IPS DF 6.9 (cell line): ENCODE results near the gene FGF22.

Experiments used
- DNase-seq: peaks from one replicate; pipeline ENCODE4 v3.0.0-alpha.2; 2013; ENCODE audit warnings: low read depth, low spot score
- H3K27ac ChIP-seq: one replicate; pipeline ENCODE4 v1.5.1; 2013; ENCODE audit warnings: low read length, control low read depth
- H3K27me3 ChIP-seq: 2 replicates; pipeline ENCODE4 v1.6.1; 2013; ENCODE audit warnings: mild to moderate bottlenecking, low read length; ENCODE audit not compliant: control insufficient read depth, insufficient read depth
- H3K36me3 ChIP-seq: 2 replicates; pipeline ENCODE4 v1.6.1; 2013; ENCODE audit warnings: low read length; ENCODE audit not compliant: control insufficient read depth, insufficient read depth
- H3K4me1 ChIP-seq: 2 replicates; pipeline ENCODE4 v1.6.1; 2013; ENCODE audit warnings: low read length; ENCODE audit not compliant: control insufficient read depth, insufficient read depth
- H3K4me3 ChIP-seq: 2 replicates; pipeline ENCODE4 v1.5.1; 2013; ENCODE audit warnings: mild to moderate bottlenecking, low read length
- H3K9me3 ChIP-seq: 2 replicates; pipeline ENCODE4 v1.6.1; 2013; ENCODE audit warnings: low read length, inconsistent platforms; ENCODE audit not compliant: control insufficient read depth, insufficient read depth
- WGBS: extraction: QIAGEN DNeasy Blood & Tissue Kit; methylation state at CpG from one replicate; pipeline ENCODE4 v1.1.7; 2013; ENCODE audit warnings: mixed read lengths, missing lambda C conversion rate; ENCODE audit not compliant: insufficient read length, insufficient coverage; 5-methylcytosine and 5-hydroxymethylcytosine counted together

Gene FGF22

GRCh38 chr19:644363-644762 is 4.7 kb downstream of the FGF22 start:
- no peaks in the 10 kb centered on the region for H3K9me3 ChIP-seq
- no CpG with 5 or more reads among the region's 28 CpGs for WGBS
- no peaks in the 10 kb centered on the region for H3K4me1 ChIP-seq
- no peak overlapping the region for H3K27ac ChIP-seq
- peaks cover 25% of the 10 kb centered on the region for H3K36me3 ChIP-seq
- H3K27me3 ChIP-seq, result no peaks in the 10 kb centered on the region
- DNase-seq, result no peak
- H3K4me3 ChIP-seq, result no peak overlapping the region

DNA sequence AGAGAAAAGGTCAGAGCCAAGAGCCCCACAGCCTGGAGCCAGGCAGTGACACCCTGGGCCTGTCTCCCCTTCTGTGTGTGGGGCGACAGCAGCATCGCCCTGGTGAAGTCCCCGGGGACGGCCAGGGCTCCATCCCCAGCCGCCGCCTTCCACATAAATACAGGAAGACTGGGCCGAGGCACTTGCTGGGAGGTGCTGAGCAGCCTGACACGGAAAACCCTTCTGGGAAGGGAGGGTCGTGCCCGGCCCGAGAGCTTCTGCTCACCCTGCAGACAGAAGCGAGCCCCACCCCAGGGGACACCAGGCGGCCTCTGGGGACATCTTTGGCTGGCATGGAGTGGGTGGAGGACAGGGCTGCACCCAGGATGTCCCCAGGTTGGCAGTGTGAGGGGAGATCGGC is 5.1 kb downstream of the FGF22 start:
- no peak for DNase-seq
- no peaks in the 10 kb centered on the region for H3K27me3 ChIP-seq
- WGBS, result no CpG with 5 or more reads among the region's 14 CpGs
- H3K9me3 ChIP-seq, result no peaks in the 10 kb centered on the region
- peaks cover 27% of the 10 kb centered on the region for H3K36me3 ChIP-seq
- no peaks in the 10 kb centered on the region for H3K4me1 ChIP-seq
- no peak overlapping the region for H3K27ac ChIP-seq
- H3K4me3 ChIP-seq, result no peak overlapping the region

DNA sequence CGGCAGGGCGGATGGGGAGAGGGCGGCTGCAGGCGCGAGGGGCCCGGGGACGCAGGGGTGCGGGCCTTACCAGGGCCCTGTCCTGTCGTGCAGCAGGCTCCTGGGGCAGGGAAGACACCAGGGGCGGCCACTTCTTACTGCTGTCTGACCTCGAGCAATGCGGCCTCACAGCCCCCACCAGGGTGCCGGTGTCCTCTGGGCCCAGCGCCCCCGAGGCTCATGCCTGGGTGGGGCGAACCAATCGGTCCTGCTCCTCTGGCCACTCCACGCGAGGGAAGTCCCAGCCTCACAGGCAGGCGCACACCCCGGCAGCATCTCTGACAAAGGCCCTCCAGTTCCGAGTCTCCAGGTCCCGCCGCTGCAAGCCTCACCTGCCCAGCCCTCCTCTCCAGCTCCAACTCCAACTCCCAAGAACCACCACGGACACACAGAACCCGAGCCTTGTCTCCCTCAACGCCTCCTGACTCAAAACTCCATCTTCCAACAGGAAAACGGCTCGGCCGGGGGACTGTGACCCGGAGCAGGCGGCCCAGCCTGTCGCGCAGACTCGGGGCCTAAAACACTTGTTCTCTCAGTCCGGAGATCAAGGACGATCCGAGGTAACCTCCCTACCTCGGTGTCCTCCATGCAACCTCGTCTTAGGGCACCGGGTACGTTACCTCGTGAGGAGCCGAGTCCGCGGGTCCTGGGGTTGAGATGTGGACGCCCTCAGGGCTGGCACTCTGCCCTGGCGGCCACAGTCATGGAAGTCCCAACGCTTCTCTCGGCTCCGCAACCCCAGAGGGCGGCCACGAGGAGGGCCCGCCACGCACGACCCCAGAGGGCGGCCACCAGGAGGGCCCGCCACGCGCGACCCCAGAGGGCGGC is 6.5 kb downstream of the FGF22 start:
- WGBS, result no CpG with 5 or more reads among the region's 62 CpGs
- Histone ChIP-seq H3K36me3 (peaks cover 30% of the 10 kb centered on the region), H3K27ac (no peak overlapping the region)

DNA sequence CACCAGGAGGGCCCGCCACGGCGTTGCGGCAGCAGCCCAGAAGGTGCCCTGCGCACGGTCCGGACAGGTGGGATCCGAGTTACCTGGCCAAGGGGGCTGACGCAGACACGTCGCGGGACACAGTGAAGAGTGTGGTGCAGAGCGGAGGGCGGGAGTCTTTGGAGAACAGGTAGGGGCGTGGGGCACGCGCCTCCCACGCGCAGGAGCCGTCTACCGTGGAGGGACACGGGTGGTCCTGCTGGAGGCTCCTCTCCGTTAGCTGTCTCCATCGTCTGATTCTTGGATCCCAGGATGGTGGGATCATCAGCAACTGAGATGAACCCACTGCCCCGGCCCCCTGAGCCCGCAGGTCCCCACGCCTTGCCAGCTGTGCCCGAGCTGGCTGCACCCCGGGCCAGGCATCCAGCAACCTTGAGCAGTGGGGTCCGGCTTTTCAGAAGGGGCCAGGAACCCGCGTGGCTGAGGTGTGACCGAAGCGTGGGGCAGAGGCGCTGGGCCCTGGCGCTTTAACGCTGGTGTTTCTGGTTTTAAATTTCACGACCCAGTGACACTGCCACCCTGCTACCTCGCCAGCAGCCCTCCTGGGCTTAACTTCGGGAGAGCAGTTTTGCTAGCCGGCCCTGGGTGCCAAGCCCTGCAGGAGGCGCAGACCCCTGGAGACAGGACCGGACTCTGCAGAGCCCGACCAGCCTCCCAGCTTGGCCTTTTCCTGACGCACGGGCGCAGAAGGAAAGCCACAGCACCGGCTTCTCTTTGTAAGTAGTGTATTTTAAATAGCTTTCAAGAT is 7.3 kb downstream of the FGF22 start:
- Histone ChIP-seq H3K9me3 (no peaks in the 10 kb centered on the region), H3K27ac (no peak overlapping the region), H3K36me3 (peaks cover 31% of the 10 kb centered on the region), H3K4me3 (no peak overlapping the region), H3K27me3 (no peaks in the 10 kb centered on the region), H3K4me1 (no peaks in the 10 kb centered on the region)
- WGBS, result no CpG with 5 or more reads among the region's 48 CpGs
- DNase-seq, result no peak

More for the DNA sequence above, 6.5 kb downstream of the FGF22 start:
- DNase-seq, result no peak
- Histone ChIP-seq H3K27me3 (no peaks in the 10 kb centered on the region), H3K9me3 (no peaks in the 10 kb centered on the region), H3K4me3 (no peak overlapping the region), H3K4me1 (no peaks in the 10 kb centered on the region)

GRCh38 chr19:647566-648284 is 8.0 kb downstream of the FGF22 start:
- Histone ChIP-seq H3K27me3 (no peaks in the 10 kb centered on the region), H3K4me3 (no peak overlapping the region), H3K36me3 (peaks cover 31% of the 10 kb centered on the region), H3K9me3 (no peaks in the 10 kb centered on the region), H3K27ac (no peak overlapping the region), H3K4me1 (no peaks in the 10 kb centered on the region)
- WGBS, result no CpG with 5 or more reads among the region's 52 CpGs
- no peak for DNase-seq

- DNase-seq, result no peak
- WGBS, result no CpG with 5 or more reads among the region's 29 CpGs
- Histone ChIP-seq H3K9me3 (no peaks in the 10 kb centered on the region), H3K27ac (no peak overlapping the region), H3K27me3 (no peaks in the 10 kb centered on the region), H3K4me3 (no peak overlapping the region), H3K4me1 (no peaks in the 10 kb centered on the region; the same call in 1 of the 2 replicates), H3K36me3 (peaks cover 36% of the 10 kb centered on the region)
These were observed 8.6 kb downstream of the FGF22 start for GRCh38 chr19:648305-648704.

DNA sequence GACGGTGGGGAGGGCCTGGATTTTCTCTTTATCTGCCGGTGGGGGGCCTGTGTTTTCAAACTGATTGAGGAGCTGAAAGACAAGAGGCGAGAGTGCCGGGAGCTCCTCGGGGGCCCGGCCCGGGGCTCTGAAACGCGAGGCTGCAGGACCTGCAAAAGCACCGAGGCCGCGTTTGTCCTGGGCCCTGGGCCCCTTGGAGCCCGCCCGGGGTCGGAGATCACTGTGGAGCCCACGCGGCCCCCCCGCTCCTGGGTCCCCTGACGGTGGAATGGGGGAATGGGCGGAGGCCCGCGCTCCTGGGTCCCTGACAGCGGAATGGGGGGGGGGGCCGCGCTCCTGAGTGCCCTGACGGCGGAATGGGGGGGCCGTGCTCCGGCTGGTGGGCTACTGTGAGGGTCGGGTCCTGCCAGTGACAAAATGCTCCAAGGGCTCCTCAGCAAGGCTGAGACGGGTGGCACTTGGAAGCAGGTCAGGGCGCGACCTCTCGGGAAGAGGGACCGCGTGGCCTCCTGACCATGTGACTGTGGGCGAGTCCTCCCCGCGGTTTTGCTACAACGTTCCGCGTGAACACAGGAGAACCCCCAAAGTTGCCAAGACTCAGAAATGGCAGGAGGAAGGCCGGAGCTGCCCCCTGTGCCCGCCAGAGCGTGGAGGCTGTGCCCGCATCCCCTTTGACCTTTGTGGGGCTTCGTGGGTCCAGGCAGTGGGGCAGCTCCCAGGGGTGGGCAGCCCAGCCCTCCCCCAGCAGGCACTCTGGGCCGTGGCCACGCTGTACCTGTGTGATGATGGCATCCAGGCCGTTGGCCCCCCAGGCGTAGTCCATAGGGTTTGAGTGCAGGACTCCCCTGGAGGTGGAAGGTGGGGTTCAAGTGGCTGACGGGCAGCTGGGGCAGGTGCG is 9.5 kb downstream of the FGF22 start:
- H3K4me1 ChIP-seq, result no peaks in the 10 kb centered on the region; the same call in 1 of the 2 replicates
- H3K36me3 ChIP-seq, result peaks cover 36% of the 10 kb centered on the region
- H3K27ac ChIP-seq, result no peak overlapping the region
- H3K9me3 ChIP-seq, result no peaks in the 10 kb centered on the region
- no CpG with 5 or more reads among the region's 53 CpGs for WGBS
- no peaks in the 10 kb centered on the region for H3K27me3 ChIP-seq
- no peak overlapping the region for H3K4me3 ChIP-seq
- no peak for DNase-seq

DNA sequence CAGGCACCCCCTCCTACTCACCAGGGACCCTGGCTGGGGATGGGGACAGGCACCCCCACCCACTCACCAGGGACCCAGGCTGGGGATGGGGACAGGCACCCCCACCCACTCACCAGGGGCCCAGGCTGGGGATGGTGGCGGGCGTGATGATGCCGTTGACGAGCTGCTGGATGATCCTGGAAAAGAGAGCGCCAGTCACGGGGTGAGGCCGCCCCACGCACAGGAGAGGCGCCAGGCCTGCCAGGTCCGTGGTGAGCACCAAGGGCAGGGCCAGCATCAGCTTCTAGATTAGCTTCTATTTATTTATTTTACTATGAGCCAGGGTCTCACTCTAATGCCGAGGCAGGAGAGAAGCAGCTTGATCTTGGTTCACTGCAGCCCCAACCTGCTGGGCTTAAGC is 10.4 kb downstream of the FGF22 start:
- H3K27ac ChIP-seq, result no peak overlapping the region
- no peaks in the 10 kb centered on the region for H3K27me3 ChIP-seq
- H3K9me3 ChIP-seq, result no peaks in the 10 kb centered on the region
- H3K36me3 ChIP-seq, result peaks cover 36% of the 10 kb centered on the region
- no peak overlapping the region for H3K4me3 ChIP-seq
- WGBS, result no CpG with 5 or more reads among the region's 11 CpGs
- DNase-seq, result no peak
- H3K4me1 ChIP-seq, result no peaks in the 10 kb centered on the region; the same call in 1 of the 2 replicates

DNA sequence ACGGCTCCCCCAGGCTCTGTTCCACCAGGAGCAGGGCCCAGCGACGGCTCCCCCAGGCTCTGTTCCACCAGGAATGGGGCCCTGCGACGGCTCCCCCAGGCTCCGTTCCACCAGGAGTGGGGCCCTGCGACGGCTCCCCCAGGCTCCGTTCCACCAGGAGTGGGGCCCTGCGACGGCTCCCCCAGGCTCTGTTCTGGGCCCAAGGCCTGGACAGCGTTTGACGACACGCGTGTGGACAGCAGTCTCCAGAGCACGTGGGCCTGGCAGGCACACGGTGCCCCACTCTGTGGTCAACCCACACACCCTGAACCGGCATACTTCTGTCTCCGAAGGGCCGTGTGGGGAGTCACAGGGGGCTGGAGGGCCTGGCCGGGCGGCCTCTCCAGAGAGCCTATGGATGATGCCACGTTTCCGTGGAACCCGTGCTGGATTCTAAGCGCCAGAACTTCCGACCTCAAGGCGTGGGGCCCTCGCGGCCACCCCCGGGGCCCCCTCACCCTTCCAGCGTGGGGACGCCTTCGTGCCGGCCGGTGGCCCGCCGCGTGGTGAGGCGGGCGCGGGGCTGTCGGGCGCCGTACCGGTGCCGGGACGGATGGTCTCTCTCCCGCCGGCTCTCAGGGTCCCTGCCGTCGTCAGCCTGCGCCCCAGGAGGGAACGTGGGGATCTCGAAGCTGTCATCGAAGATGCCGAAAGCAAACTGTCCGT is 11.6 kb downstream of the FGF22 start:
- H3K36me3 ChIP-seq, result peaks cover 35% of the 10 kb centered on the region
- WGBS, result no CpG with 5 or more reads among the region's 58 CpGs
- DNase-seq, result no peak

More for the DNA sequence above, 11.6 kb downstream of the FGF22 start:
- Histone ChIP-seq H3K27me3 (no peaks in the 10 kb centered on the region), H3K27ac (no peak overlapping the region), H3K4me3 (no peak overlapping the region), H3K9me3 (no peaks in the 10 kb centered on the region), H3K4me1 (no peaks in the 10 kb centered on the region; the same call in 1 of the 2 replicates)
